GM12875 (cell line): ENCODE measurements around the gene RASSF6.

Experiments used
- H3K4me3 ChIP-seq: one replicate; pipeline ENCODE4 v1.5.1; 2011; ENCODE audit warnings: low read depth, low read length, control low read depth
- CTCF ChIP-seq: IDR thresholded peaks from 2 replicates; pipeline ENCODE4 v1.5.1; 2011; ENCODE audit warnings: low read depth, mild to moderate bottlenecking, control low read depth, inconsistent platforms, low read length, moderate library complexity, borderline replicate concordance; ENCODE audit not compliant: insufficient read depth

Gene RASSF6

GRCh38 chr4:73609706-73610105 is 10.5 kb downstream of the RASSF6 start:
- TF ChIP-seq CTCF: no peak
- H3K4me3 ChIP-seq: no peak overlapping the region

GRCh38 chr4:73608689-73609594 is 11.3 kb downstream of the RASSF6 start:
- H3K4me3 ChIP-seq: no peak overlapping the region
- no peak for TF ChIP-seq CTCF

- H3K4me3 ChIP-seq: no peak overlapping the region
Observed at GRCh38 chr4:73607375-73608033, 12.7 kb downstream of the RASSF6 start.

GRCh38 chr4:73606465-73606974 is 13.7 kb downstream of the RASSF6 start:
- no peak for TF ChIP-seq CTCF
- H3K4me3 ChIP-seq: no peak overlapping the region

More at GRCh38 chr4:73607375-73608033, 12.7 kb downstream of the RASSF6 start:
- TF ChIP-seq CTCF: no peak

- TF ChIP-seq CTCF: no peak
- H3K4me3 ChIP-seq: no peak overlapping the region
Observed at GRCh38 chr4:73603854-73604584, 16.2 kb downstream of the RASSF6 start.

- TF ChIP-seq CTCF: no peak
- no peak overlapping the region for H3K4me3 ChIP-seq
Observed at GRCh38 chr4:73603271-73603710, 16.9 kb downstream of the RASSF6 start.
